PFSK-1 (cell line): ENCODE measurements around the gene SRSF6.

ENCODE experiments used
- FOXP2 ChIP-seq: optimal IDR thresholded peaks from 2 replicates; pipeline ENCODE3; 2011; ENCODE audit warnings: borderline replicate concordance, control low read depth, inconsistent platforms; ENCODE audit not compliant: insufficient read depth; ENCODE audit errors: extremely low read length, extremely low read depth
- POLR2AphosphoS5 ChIP-seq: IDR thresholded peaks from 2 replicates; pipeline ENCODE4 v1.6.1; 2012; ENCODE audit warnings: low read depth, mild to moderate bottlenecking, control low read depth, low read length, moderate library complexity
- REST ChIP-seq, 2 experiments: IDR thresholded peaks; 2 replicates each; pipeline versions ENCODE4 v1.6.1 to v1.8.0; 2011 to 2012; ENCODE audit warnings: low read depth in 2 of 2, low read length in 2 of 2, control low read depth in 1 of 2, inconsistent platforms in 1 of 2, mild to moderate bottlenecking in 1 of 2, moderate library complexity in 1 of 2; ENCODE audit not compliant: insufficient read depth in 1 of 2
- SIN3A ChIP-seq: IDR thresholded peaks from 2 replicates; pipeline ENCODE4 v1.6.1; 2012; ENCODE audit warnings: mild to moderate bottlenecking, low read length, moderate library complexity, borderline replicate concordance; ENCODE audit not compliant: insufficient read depth
- TAF1 ChIP-seq: IDR thresholded peaks from 2 replicates; pipeline ENCODE4 v1.6.1; 2012; ENCODE audit warnings: low read length, control low read depth, borderline replicate concordance; ENCODE audit not compliant: insufficient read depth

Gene SRSF6

DNA sequence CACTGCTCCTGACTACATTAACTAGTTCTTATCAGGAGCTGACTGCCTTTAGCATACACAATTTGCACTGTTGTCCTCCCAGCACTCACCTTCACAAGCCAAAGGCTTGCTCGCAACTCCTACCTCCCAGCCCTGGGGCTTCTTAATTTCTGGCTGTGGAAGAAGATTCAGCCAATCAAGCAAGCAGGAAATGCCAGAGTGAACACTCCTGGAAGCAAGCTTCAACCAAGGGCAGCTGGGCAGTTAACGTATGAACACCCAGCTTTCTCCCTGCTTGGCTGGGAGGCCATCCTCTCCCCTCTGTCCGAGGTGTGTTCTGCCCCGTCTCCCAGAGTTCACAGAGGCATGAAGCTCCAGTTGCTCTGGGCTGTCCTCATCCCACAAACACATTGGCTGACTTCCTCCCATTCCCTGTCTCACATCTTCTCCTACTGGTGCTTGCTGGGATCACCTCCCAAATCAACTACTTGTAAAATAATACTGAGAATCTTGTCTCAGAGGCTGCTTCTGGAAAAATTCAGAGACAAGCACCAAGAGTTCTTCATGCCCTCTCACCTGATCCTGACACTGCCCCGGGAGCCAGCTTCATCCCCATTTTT lies 15.3 kb upstream of the SRSF6 start:
- TF ChIP-seq POLR2AphosphoS5 = no peak
- TF ChIP-seq FOXP2 = no peak
- TF ChIP-seq TAF1 = no peak
- TF ChIP-seq SIN3A = no peak
- TF ChIP-seq REST (IDR thresholded peaks at IDR 0.05; ENCODE audit: insufficient read depth in 1 of 2, low read depth in 2 of 2, low read length in 2 of 2) = no peak

GRCh38 chr20:43444107-43444506 lies 13.6 kb upstream of the SRSF6 start:
- TF ChIP-seq FOXP2 (no peak), POLR2AphosphoS5 (no peak), TAF1 (no peak), SIN3A (no peak), REST (IDR thresholded peaks at IDR 0.05; ENCODE audit: insufficient read depth in 1 of 2, low read depth in 2 of 2, low read length in 2 of 2) (no peak)

DNA sequence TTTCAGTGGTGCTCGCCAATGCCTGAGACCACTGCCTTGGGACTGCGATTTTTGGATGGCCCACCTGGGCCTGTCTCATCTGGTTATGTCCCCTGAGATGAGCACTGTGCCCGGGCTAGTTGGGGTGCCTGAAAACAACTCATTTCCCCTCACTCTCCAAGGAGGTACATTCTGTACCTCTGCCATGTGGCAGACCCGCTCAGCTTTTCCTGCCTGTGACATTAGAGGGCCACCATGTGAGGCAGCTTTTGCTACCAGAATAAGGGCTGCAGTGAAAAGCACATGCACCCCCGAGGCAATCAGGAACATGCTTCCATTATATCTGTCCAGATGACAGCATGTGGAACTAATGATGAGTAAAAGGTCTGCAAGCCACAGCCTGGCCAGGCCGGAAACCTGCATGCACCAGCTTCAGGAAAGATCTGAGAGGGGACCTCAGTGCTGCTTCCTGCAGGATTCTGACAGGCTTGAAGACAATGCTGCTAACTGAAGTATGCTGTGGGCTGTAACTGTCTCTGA lies 11.3 kb upstream of the SRSF6 start:
- TF ChIP-seq TAF1 = no peak
- TF ChIP-seq FOXP2 = no peak
- TF ChIP-seq POLR2AphosphoS5 = no peak
- no peak for TF ChIP-seq SIN3A
- TF ChIP-seq REST (IDR thresholded peaks at IDR 0.05; ENCODE audit: insufficient read depth in 1 of 2, low read depth in 2 of 2, low read length in 2 of 2) = no peak

DNA sequence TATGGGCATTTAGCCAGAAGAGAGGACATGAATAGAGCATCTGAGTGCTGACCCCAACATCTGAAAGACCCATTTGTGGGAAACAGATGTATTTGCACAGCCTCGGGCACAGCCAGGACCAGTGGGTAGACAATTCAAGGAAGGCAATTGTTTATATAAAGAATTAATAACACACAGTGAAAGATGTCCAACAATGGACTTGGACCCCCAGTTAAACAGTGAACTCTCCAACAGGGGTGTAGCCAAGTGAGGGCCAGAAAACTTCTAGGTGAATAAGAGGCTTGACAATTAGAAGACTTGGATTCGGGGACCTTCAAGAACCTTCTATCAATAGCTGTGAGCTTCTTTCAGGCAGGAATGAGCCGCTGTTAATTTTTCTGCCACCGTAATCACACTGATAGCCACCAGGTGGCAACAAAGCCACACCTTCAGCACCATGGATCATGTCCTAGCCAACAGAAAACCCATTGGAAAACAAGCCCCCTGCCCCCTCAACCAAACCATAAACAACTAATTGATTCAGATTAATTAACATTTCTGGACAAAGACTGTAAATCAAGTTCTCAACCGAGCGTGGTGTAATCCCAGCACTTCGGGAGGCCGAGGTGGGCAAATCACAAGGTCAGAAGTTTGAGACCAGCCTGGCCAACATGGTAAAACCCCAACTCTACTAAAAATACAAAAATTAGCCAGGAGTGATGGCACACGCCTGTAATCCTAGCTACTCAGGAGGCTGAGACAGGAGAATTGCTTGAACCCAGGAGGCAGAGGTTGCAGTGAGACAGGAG lies 8.8 kb upstream of the SRSF6 start:
- TF ChIP-seq REST (IDR thresholded peaks at IDR 0.05; ENCODE audit: insufficient read depth in 1 of 2, low read depth in 2 of 2, low read length in 2 of 2) = no peak
- no peak for TF ChIP-seq FOXP2
- no peak for TF ChIP-seq POLR2AphosphoS5
- TF ChIP-seq SIN3A = no peak
- TF ChIP-seq TAF1 = no peak
